ENCODE results near the gene UCP3. TPM values are rescaled to one million over a fixed set of nuclear protein-coding genes. Genes with fewer than 3 reads are reported as not detected.
A peak's percentile ranks its signal among the peaks of the same experiment; 100 is the strongest.

The UCP3 gene, protein sequence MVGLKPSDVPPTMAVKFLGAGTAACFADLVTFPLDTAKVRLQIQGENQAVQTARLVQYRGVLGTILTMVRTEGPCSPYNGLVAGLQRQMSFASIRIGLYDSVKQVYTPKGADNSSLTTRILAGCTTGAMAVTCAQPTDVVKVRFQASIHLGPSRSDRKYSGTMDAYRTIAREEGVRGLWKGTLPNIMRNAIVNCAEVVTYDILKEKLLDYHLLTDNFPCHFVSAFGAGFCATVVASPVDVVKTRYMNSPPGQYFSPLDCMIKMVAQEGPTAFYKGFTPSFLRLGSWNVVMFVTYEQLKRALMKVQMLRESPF
- total RNA-seq (2014; rRNA removed; shearing (Covaris generic); ENCODE audit: low replicate concordance): 0.12 TPM in 1 of 2 replicates, not detected in the other

DNA sequence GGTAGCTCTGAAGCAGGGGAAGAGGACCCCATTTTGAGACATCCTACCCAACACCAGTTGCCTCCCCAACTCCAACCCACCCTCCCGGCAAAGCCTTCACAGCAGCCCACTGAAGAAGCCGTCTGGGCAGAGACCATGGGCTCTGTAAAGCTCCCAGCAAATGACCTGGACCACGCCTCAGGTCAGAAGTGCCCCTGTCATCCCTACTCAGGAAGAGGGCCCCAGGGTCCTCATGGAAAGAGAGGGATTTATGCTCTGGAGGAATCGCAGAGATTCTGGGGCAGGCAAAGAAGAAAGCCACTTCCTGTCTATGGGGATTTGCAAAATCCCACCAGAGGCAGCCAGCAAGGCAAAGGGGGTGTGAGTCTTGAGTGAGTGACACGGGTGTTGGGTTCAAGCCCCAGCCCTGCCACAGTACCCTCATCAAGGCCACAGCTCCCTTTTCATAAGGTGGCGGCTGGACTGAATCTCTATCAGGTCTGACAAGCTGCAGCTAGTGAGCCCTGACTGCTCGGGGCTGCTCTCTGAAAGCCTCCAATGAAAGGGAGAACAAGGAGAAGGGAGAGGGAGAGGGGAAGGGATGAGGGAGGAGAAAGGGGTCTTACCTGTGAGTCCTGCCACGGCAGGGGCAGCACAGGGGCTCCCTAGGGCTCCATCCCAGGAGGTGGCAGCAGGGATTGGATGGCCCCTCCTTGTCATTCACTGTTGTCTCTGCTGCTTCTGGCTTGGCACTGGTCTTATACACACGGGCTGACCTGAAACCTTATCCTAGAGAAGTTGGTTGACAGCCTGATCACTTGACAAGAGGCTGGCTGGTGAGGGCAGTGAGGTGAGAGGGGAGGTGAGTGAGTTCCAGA is at the start of gene UCP3:
UCP3 (minus strand) TSS at position 713 of the 857 bp plus-strand sequence. CDS start 2,043 bp downstream, outside the sequence.
- DNase-seq (ENCODE audit: low read depth): no peak
- in situ Hi-C loops (cut with HindIII; ENCODE audit: low pct_unique_long_range_greater_than_20kb, low sequenced_read_pairs): no loop called here

DNA sequence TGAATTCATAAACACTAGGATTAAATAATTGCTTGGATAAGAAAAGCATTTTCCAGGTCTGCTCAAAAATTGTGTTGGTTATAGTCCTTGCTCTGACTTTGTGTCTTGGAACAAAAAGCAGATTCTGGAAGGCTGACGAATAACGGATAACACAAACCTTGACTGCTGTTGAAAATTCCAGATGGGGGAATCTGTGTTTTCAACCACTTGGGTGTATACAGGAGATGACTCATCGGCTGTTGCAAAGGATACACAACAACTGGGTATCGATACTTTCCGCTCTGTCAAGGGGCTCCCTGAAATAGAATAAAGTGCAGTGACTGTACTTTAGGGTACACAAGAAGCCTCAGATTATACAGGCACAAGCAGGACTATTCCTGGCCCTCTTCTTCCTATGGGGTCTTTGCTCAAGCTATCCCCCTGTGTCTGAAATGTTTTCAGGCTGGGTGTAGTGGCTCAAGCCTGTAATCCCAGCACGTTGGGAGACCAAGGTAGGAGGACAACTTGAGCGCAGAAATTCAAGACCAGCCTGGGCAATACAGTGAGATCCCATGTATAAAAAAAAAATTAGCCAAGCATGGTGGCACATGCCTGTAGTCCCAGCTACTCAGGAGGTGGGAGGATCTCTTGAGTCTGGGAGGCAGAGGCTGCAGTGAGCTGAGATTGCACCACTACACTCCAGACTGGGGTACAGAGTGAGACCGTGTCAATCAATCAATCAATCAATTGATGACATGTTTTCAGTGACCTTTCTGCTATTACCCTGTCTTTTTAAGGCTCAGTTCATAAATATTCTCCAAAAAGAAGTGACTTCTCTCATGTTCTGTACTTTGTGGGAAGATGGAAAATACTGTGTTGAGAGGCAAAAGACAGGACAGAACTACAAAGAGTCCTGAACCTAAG is 48.6 kb upstream of the UCP3 start:
- in situ Hi-C loops (cut with HindIII; ENCODE audit: low pct_unique_long_range_greater_than_20kb, low sequenced_read_pairs): no loop called here

GRCh38 chr11:74055938-74056337 is 47.1 kb upstream of the UCP3 start:
- in situ Hi-C loops (cut with HindIII; ENCODE audit: low pct_unique_long_range_greater_than_20kb, low sequenced_read_pairs): no loop called here
- DNase-seq (ENCODE audit: low read depth): peak; percentile 30

More for the DNA sequence above, 48.6 kb upstream of the UCP3 start:
- no peak for DNase-seq (ENCODE audit: low read depth)

DNA sequence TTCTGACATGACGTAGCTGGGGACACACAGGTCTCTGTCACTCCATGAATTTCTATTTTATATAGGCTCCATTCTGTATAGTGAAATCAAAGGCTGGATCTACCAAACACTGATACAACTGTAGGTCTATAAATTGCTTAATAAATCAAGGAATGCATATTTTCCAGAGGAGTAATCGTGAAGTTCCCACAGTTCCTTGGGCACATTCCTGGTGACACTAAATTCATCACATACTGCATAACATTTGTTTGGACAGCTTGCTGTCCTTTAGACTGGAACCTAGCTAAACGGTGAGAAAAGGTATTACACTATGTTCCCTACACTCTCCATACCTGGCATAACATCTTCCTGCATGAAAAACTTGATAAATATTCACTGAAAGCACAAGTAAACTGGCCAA is 41.6 kb upstream of the UCP3 start:
- DNase-seq (ENCODE audit: low read depth): no peak
- in situ Hi-C loops (cut with HindIII; ENCODE audit: low pct_unique_long_range_greater_than_20kb, low sequenced_read_pairs): no loop called here

DNA sequence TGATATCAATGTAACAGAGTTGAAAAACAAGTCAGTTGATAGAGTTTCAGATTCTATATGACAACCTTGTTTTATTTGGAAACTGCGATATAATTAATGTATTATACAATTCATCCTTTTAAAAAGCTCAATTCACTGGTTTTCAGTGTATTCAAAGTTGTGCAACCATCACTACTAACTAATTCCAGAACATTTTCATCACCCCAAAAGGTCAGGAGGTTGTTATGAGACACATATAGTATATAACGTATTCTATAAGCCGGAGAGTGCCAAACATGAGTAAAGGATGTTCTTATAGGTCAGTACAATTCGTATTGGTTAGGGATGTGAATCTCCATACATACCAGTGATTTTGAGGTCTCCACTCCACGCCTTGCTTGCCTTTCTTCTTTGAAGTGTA is 40.1 kb upstream of the UCP3 start:
- in situ Hi-C loops (cut with HindIII; ENCODE audit: low pct_unique_long_range_greater_than_20kb, low sequenced_read_pairs): no loop called here
- no peak for DNase-seq (ENCODE audit: low read depth)

GRCh38 chr11:74044538-74044937 is 35.7 kb upstream of the UCP3 start:
- DNase-seq (ENCODE audit: low read depth): no peak
- in situ Hi-C loops (cut with HindIII; ENCODE audit: low pct_unique_long_range_greater_than_20kb, low sequenced_read_pairs): no loop called here

GRCh38 chr11:74043450-74043849 is 34.6 kb upstream of the UCP3 start:
- in situ Hi-C loops (cut with HindIII; ENCODE audit: low pct_unique_long_range_greater_than_20kb, low sequenced_read_pairs): no loop called here

DNA sequence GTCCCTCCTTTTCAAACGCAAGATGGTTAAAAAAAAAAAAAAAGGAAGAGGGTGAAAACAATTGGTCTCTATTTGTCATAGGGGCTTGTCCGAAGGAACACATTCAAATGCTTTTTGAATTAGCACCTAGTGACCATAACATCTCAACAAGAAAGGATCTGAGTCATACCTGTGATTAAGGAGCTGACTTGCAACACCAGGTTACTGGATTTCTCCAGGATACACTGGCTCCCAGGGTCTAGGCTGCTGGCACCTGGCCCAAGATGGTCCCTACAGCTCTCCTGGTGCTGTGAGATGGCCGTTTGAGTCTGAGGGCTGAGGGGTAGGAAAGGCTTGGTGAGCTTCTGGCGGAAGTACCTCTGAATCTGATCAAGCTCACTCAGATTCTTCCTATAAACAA is 28.4 kb upstream of the UCP3 start:
- peak; percentile 15 for DNase-seq (ENCODE audit: low read depth)
- in situ Hi-C loops (cut with HindIII; ENCODE audit: low pct_unique_long_range_greater_than_20kb, low sequenced_read_pairs): no loop called here

More at GRCh38 chr11:74043450-74043849, 34.6 kb upstream of the UCP3 start:
- no peak for DNase-seq (ENCODE audit: low read depth)

DNA sequence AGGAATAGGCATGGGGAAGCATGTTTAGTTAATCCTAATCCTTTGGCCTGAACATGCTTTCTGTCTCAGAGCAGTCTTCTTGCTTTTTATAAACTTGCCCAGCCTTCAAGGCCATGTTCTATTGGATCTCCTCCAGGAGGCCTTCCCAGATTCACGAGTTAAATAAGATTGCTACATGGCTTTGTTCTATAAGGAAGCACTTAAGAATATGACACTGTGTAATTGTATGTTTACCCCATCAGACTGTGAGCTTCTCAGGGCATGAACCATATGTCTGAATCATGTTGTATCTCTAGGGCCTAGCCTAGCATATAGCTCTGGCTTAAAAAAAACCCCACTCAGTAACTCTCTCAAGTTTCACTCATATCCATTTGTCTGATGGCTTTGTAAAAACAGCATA is 26.4 kb upstream of the UCP3 start:
- in situ Hi-C loops (cut with HindIII; ENCODE audit: low pct_unique_long_range_greater_than_20kb, low sequenced_read_pairs): no loop called here
- no peak for DNase-seq (ENCODE audit: low read depth)

GRCh38 chr11:74033046-74033445 is 24.2 kb upstream of the UCP3 start:
- in situ Hi-C loops (cut with HindIII; ENCODE audit: low pct_unique_long_range_greater_than_20kb, low sequenced_read_pairs): no loop called here
- no peak for DNase-seq (ENCODE audit: low read depth)

- in situ Hi-C loops (cut with HindIII; ENCODE audit: low pct_unique_long_range_greater_than_20kb, low sequenced_read_pairs): no loop called here
- DNase-seq (ENCODE audit: low read depth): no peak
These were observed 22.1 kb upstream of the UCP3 start for GRCh38 chr11:74030723-74031676.

DNA sequence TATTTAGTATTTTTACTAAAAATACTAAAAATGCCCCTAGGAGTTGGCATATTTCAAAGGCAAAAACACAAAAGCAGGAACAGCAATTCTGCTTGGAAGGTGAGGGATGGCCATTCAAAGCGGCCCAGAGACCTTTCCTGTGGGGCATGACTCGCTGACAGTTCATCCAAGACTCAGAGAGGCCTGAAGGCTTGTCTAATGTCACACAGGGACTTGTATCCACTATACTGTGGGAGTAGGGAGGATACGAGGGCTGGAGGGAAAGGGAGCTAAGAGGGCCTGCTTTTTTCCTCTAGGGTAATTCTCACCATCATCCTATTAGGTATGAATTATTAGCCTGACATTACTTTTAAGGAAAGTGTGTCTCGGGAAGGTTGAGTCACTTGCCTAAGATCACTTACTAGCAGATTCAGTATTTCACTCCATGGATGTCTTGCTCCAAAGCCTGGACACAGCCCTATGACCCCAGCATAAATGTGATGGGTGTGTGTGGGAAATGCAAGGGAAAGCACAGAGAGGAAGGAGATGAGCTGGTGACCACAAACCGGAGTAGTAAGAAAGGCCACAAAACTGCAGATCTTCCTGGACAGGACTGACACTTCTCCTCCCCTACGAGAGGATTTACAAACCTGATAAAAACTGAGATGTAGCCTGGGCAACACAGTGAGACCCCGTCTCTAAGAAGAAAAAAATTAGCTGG is 16.7 kb upstream of the UCP3 start:
- in situ Hi-C loops (cut with HindIII; ENCODE audit: low pct_unique_long_range_greater_than_20kb, low sequenced_read_pairs): no loop called here
- peak; percentile 37 for DNase-seq (ENCODE audit: low read depth)

DNA sequence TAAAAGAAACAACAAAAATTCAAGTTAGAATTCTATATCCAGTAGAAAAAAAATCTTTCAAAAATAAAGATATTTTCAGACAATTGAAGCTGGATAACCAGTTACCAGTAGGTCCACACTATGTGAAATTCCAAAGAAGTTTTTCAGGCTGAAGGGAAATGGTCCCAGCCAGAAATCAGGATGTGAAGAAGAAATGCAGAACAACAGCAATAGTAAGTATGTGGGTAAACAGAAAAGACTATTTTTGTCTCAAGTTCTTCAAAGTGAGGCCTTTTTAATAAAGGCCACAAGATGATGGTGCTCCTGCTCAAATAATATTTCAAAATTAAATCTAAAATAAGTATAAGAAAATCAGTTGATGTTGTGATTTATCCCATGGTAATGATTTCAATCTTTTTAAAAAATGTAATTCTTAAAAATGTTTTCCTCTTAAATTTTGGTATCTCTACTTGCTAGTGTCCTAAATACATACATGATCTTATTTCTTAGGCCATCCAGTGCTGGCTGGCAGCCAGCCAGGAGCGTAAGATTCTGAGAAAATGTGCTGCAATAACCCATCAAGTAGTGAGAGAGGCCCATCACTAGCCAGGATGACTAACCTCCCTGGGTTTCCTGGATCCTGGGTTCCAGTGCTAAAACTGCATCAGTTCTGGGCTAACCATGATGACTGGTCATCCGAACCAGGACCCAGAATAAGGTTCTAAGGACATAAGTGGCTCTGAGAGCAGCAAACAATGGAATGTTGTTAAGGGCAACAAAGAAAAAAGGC is 15.6 kb upstream of the UCP3 start:
- no peak for DNase-seq (ENCODE audit: low read depth)
- in situ Hi-C loops (cut with HindIII; ENCODE audit: low pct_unique_long_range_greater_than_20kb, low sequenced_read_pairs): no loop called here

GRCh38 chr11:74023276-74023675 is 14.4 kb upstream of the UCP3 start:
- no peak for DNase-seq (ENCODE audit: low read depth)
- in situ Hi-C loops (cut with HindIII; ENCODE audit: low pct_unique_long_range_greater_than_20kb, low sequenced_read_pairs): no loop called here

DNA sequence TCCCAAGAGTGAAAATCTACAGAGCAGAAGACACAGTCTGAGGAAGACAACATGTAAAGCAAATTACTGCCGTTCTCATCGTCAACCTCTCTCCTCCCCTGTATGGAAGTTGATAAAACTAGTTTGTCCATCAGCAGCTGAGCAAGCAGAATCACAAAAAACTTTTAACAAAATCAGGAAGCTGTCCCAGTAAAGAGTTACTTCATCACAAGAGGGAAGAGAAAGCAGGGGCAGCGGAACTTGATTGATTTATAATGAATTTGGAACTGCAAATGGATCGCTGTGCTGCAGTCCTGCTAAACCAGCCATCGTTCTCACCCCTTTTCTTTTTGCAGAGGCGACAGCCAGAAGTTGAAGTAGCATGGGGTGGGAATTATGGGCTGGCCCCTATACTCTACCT is 13.7 kb upstream of the UCP3 start:
- in situ Hi-C loops (cut with HindIII; ENCODE audit: low pct_unique_long_range_greater_than_20kb, low sequenced_read_pairs): no loop called here
- DNase-seq (ENCODE audit: low read depth): no peak

DNA sequence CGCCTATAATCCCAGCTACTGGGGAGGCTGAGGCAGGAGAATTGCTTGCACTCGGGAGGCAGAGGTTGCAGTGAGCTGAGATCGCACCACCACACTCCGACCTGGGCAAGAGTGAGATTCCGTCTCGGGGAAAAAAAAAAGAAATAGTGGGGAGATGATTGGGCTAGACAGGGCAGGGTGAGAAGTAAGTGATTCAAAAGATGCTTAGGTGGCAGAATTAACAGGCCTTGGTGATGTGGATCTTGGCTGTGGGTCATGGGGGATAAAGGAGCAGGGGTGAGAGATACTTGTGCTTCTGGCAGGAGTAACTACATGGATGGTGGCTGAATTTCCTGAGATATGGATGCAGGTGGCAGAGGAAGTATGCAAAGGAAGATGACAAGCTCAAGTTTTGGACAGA is 13.1 kb upstream of the UCP3 start:
- DNase-seq (ENCODE audit: low read depth): no peak
- in situ Hi-C loops (cut with HindIII; ENCODE audit: low pct_unique_long_range_greater_than_20kb, low sequenced_read_pairs): no loop called here
